ENCODE results near the gene CCDC192.

The CCDC192 gene

DNA sequence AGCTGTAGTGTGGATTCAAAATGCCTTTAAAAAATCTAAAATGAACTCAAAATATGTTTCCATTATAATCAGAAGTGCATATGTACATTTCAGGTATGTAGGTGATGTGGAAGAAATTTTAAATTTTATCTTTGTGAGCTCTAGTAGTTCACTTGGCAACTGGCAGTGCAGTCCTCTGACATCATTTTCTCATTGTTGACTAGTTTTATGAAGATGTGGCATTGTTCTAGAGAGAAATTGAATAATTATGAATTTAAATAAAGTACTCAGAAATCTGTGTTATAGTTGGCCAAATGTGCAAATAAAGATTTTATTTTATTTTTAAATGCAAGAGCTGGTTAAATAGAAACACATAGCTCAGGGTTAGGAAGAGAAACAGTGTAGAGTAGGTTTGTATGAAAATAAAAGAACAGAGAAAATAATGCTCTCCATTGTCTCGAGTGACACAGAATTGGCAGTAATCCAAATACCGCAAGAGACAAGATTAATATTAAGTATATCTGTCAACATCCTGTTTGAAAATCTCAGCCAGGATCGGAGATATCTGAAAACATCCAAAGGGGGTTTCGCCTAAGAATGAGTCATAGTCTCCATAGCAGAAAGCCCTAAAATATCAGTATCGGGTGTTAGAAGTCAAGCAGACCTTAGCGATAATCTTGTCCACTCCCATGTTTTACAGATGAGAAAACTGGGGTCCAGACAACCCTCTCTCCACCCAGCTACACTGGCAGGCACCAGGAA lies 189.4 kb downstream of the CCDC192 start:
- DNase-seq = no peak

DNA sequence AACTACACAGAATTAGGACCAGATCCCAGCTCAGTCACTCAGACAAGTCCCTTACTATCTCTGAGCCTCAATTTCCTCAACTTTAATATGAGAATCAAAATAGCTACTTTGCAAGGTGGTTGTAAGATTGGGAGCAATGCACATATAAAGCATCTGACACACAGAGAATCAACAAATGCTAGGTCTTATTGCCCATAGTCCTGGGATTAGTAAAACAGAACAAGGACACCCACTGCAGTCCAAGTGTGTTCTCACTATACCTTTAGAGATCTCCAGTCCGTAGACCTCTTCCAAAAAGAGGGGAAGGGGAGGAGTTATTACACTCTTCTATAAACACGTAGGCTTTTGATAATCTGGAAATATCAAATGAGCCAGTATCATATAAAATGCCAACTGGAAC lies 190.0 kb downstream of the CCDC192 start:
- no peak for DNase-seq

DNA sequence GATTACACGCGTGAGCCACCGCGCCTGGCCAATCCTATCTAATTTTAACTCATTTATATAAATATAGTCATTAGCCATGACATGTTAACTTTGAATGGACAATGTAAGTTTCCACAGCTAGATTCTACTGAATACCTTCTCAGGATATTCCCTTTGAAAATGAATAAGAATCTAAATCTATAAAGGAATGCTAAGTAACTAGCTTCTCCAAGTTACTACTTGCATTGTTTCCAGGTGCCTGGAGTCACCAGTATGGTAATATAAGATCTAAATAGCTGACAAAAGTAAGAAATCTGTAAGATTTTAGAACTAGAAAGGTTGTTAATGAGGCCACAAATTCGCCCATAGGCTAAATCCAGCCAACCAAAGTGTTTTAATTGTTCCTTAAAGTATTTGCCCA lies 191.3 kb downstream of the CCDC192 start:
- DNase-seq = no peak

DNA sequence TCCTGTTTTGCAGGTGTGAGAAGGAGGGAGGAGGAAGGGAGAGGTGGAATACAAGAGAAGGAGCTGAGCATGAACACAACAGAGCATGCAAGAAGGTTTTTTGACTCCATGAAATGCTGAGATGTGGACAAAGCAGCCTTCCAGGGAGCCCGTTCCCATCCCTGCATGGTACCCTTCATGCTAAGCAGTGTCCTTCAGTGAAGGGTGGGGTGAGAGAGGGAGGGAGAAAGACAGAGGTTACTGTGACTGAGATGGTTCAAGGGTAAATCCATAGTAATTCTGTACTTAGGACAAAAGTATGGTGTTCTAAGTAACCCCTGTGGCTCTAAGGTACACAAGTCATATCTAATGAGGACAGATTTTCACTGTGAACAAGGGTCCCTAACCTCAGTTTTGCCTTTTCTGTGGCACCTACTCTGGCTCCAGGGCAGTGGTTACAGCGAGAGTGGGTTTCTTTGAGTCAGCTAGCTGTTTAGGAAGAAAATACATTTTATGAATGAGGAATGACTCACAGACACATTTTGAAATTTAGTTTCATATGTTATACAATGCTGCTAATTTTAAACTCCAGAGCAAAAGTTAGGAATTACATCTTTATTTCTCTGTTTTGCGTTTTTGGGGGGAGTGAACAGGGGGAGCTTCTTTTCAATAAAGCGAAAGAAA lies 195.5 kb downstream of the CCDC192 start:
- no peak for DNase-seq

DNA sequence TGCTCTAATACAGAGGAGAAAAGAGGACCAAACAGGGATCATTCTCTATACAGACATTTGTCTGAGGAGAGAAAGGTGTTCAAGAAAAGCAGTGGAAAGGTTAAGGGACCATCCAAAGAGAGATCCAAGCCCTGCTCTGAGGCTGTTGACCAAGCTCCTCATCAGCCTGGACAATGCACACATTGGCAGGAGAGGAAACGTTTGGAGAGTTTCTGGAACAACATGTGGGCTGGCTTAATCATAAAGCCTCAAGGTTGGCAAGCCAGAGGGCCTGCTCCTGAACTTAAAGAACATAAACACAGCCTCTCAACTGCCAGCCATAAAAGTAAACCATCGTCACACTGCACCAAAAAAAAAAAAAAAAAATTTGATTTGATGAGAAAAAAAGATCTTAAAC lies 196.0 kb downstream of the CCDC192 start:
- no peak for DNase-seq

DNA sequence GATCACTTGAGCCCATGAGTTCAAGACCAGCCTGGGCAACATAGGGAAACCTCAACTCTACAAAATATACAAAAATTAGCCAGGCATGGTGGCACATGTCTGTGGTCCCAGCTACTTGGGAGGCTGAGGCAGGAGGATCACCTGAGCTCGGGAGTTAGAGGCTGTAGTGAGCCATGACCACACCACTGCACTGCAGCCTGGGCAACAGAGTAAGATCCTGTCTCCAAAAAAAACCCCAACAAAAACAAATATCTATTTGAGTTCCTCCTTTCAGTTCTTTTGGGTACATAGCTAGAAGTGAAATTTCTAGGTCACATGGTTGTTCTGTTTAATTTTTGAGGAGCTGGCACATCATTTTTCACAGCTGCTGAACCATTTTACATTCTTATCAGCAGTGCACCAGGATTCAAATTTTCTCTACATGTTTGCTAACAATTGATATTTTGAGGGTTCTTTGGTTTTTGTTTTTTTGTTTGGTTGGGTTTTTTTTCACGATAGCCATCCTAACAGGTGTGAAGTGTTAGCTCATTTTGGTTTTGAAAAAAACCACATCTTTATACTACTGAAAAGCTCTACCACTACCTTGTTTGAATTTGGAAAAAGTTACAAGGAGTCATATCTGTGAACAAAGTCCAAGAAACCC lies 203.5 kb downstream of the CCDC192 start:
- DNase-seq = no peak

DNA sequence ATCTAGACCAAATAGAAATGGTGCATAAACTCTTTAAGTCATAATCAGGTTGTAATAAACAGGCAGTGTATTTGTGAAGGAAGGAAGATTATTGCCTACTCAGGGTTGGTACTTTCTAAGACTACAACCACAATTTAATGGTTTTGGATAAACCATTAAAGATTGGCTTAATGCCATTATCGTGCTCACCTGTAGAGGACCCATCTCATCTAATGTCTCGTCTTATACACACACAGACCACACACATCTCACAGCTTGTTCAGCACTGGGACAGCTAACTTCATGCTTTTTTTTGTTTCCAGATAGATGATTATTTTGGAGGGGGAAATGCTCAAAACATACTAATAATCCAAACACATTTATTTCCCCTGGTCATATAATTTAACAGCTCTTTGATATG lies 204.7 kb downstream of the CCDC192 start:
- DNase-seq = no peak

DNA sequence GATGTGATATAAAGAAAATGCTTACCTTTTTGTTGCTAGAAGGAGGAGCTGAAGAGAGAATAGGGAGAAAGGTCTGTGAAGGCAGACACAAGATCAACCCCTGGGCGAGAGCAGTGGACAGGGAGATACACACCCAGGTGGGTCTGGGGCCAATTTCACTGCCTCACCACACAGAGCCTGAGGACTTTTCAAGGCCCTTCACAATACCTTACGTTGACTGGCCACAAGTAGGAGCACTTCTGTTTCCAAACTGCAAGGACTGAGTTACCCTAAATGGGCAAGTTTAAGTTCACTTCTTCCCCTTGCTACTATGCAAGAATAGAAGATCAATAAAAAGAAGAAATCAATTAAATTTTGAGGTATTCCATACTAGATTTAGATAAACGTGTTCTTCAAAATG lies 205.9 kb downstream of the CCDC192 start:
- no peak for DNase-seq

DNA sequence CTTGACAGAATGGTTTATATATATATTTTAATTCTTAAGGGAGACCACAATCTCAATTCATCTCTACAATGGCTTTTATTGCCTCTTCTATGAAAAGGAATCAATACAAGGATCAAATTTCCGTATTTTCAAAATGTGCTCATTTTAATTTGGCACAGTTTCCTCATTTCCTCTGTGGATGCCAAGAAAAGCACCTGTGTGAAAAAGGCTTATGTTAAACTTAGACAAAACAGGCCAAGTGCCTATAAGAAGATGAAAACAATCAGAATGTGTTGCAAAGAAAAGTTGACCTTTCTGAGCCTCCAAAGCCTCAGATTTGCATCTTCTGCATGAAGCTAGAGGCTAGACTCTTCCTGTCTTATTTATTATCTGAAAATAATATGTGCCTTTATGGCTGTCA lies 206.6 kb downstream of the CCDC192 start:
- DNase-seq = no peak

DNA sequence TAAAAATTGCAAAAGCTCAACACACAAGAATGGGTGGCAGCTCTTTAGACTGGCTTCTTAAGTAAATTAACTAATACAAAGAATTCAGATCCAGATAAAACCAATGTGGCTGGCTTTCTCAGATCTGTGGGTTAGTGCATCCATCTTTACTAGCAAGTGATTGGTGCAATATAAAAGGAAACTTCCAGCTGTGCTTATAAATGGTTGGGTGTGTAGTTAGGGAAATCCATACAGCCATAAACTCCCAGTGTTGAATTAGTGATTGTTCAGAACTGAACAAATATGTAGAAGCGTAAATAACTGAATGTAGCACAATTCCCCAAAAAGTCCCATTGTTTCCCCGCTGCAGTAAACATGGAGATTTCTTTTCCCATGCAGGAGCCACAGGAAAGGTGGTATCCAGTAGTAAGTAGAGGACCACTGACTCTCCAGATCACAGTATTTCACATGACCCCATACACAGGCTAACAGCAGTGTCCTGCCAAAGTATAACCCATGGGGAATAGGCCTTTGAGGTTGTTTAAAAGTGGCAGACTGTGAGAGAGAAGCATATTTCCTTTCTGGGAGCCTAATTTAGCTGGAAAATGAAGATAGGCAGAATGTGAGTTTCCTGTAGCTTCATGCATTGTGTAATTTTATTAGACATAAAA lies 207.2 kb downstream of the CCDC192 start:
- DNase-seq = no peak

DNA sequence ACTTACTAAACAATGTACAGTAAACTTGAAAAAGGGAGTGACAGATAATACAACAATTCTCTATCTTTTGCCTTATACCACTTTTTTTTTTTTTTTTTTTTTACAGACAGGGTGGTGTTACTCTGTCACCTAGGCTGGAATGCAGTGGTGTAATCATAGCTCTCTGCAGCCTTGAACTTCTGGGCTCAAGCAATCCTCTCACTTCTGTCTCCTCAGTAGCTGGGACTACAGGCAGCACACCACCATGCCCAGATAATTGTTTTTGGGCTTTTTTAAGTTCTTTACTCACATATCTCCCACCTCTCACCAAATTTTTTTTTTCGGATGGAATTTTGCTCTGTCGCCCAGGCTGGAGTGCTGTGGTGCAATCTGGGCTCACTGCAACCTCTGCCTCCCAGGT lies 208.4 kb downstream of the CCDC192 start:
- no peak for DNase-seq

DNA sequence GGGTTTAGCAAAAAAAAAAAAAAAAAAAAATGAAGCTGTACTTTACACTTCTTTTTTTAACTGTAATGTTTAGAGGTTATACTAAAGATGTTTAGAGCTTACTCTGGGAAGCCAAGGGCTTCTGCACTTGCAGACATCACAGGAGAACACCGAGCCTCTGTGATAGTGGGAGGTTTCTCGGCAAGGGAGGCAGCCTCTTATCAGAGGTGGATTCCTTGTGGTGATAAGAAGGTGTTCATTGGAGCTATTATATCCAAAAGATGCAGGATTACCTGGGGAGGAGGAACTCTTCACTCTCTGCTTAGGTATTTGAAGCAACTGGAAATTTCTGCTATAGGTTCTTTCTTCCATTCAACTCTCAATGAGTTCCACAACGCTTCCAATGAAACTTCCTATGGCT lies 209.2 kb downstream of the CCDC192 start:
- DNase-seq = no peak

DNA sequence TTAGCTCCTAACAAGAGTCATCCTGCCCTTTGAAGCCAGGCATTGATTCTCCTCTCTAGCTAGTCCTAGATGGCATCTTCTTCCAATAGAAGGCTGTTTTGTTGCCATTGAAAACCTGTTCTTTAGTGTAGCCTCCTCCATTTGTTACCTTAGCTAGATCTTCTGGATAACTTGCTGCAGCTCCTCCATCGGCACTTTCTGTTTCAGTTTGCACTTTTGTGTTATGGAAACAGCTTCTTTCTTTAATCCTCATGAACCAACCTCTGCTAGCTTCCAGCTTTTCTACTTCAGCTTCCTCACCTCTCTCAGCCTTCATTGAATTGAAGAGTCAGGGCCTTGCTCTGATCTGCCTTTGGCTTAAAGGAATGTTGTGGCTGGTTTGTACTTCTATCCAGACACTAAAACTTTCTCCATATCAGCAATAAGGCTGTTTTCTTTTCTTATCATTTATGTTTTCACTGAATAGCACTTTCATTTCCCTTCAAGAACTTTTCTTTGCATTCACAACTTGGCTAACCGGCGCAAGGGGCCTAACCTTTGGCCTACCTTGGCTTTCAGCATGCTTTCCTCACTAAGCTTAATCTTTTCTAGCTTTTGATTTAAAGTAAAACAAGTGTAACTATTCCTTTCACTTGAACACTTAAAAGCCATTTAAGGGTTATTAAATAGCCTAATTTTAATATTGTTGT lies 213.8 kb downstream of the CCDC192 start:
- DNase-seq = no peak

DNA sequence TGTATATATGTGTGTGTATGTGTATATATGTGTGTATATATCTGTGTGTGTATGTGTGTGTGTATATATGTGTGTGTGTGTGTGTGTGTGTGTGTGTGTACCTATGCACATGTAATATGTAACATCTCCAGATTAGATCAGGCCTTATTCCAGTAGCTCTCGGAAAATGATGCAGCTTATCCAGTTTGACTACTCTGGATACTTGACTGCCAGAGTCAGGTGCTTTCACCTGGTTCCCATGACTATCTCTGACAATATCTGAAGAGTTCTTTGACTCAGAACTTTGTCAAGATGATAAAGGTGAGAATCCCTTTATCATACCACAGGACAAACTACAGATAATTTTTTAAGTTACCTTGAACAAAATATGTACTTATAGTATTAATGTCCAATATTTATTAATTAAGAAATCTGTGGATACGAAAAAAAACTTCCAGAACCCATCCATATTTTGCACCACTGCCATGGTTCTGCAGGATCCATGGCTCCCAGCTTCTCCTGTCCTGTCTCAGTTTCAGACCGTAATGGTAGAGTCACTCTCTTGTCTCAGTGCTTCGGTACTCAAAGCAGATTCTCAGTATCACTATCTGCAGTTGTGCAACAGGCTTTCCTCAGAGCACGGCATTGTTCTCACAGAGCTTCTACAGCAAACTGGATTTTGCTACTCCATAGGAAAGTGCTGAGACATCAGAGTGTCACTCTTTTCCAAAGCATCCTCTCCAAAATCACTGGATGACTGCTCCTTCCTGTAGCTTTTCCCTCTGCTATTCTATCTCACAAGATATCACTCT lies 216.0 kb downstream of the CCDC192 start:
- no peak for DNase-seq

DNA sequence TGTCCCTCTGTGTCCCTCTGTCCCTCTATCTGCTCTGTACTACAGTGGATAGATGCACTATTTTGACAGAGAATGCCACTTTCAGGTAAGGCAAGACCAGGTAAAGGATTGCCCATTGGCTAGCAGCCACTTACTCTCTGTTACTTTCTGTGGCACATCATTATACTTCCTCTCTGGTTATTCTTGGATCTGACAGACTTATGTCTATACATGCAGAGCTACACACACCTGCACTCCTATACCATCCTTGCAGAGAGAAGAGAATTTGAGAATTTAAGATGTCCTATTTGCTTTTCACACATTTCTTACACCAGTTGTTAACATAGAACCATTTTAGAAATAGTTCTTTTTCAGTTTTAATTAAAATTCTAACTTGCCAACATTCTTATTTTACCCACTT lies 216.6 kb downstream of the CCDC192 start:
- DNase-seq = no peak

DNA sequence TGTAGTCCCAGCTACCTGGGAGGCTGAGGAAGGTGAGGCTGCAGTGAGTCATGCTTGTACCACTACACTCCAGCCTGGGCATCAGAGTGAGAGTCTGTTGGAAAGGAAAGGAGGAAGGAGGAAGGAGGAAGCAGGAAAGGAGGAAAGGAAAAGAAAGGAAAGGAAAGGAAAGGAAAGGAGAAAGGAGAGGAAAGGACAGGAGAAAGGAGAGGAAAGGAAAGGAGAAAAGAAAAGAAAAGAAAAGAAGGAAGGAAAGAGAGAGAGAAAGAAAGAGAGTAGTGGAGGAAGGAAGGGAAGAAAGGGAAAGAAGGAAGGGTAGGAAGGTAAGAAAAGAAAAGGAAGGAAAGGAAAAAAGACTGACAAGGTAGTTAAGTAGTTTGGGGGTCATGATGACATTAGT lies 217.7 kb downstream of the CCDC192 start:
- DNase-seq = no peak

DNA sequence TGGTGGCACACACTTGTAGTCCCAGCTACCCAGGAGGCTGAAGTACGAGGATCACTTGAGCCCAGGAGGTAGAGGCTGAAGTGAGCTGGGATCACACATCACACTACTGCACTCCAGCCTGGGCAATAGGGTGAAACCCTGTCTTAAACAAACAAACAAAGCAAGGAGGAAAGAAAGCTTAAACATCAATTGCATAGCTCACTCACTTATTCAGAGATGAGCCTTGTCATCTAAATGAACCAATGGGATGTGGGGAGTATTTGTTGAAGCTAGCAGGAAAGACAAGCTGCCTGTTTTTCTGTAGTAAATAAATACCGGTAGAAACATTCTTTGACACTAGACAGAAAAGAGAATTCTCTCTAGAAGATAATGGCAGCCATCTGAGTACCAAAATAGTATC lies 219.4 kb downstream of the CCDC192 start:
- no peak for DNase-seq

DNA sequence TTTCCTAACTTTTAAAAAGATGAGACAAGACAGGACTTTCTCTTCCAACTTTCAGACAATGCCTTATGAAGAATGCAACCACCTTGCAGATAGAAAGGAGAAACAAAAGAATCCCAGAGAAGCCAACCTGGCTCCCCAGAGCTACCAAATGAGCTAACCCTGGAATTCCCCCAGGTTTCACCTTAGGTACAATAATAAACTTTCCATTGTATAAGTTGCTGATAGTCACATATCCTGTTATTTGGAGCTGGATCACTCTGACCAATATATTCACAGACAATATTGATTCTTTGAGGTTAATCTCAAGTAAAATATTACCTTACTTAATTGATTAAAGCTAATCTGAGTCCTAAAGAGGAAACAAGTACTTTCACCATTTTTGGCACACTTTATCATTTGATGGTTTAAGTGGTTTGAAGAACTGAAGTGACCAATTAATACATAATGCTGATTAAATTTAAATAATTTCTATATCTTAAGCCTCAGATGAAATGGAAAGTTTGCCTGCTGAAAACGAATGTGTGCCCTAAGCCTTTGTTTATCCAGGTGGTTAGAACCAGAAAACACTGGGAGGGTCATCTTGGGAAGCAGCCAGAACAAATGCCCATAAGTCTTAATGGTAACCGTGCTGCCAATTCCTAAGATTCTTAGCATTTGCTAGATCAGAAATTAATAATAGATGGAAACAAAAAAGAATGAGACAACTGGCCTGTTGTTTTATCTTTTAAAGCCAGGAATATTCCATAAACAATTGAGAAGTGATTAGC lies 220.8 kb downstream of the CCDC192 start:
- DNase-seq = no peak

DNA sequence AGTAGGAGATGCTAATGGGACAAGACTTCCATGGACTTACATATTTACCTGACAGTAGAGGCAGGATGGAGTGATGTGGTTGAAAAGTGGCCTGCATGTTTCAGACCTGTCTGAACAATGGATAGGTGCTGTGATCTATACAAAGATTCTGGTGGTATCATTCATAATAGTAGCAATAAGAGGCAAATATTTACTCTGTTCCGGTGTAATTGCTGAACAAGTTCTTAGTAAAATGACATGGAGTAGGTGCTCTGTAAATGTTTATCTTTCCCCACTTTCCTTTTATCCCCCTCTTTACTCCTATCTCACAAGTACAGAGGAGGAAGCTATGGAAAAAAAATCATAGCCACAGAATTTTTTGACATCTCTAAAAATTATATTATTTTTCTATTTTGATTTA lies 221.4 kb downstream of the CCDC192 start:
- DNase-seq = no peak

DNA sequence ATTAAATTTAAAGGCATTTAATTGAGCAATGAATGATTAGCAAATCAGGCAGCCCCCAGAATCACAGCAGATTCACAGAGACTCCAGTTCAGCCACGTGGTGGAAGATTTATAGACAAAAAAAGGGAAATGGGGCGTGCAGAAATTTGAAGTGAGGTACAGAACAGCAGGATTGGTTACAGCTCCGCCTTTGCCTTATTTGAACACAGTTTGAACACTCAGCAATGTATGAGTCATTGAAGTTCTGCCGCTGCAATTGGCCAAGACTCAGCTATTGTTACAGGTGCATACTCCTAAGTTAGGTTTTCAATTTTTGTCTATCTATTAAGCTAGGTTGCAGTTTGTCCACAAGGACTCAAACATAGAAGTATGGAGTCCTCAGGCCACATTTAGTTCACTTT lies 222.7 kb downstream of the CCDC192 start:
- no peak for DNase-seq

DNA sequence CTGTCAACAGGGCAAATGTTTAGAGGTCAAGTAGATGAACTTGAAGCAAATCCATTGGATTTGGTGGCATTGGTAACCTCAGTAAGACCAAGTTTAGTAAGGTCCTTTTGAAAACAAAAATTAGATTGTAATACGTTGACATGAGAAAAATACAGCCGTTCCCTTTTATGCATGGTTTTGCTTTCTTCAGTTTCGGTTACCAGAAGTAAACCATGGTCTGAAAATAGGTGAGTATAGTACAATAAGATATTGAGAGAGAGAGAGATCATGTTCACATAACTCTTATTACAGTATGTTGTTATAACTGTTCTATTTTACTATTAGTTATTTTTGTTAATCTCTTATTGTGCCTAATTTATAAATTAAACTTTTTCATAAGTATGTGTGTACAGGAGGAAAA lies 223.8 kb downstream of the CCDC192 start:
- DNase-seq = no peak

DNA sequence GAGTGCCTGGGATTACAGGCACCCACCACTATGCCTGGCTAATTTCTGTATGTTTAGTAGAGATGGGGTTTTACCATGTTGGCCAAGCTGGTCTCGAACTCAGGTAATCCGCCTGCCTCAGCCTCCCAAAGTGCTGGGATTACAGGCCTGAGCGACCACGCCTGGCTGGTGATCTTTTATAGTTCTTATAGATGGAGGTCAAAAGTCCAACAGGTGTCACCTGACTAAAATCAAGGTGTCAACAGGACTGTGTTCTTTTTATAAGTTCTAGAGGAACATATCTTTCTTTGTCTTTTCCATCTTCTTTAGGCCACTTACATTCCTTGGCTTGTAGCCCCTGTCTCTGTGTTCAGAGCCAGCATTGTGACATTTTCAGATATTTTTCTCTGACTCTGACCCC lies 224.9 kb downstream of the CCDC192 start:
- no peak for DNase-seq

Measured in amniotic stem cell (primary cell).